Measurements from ENCODE around the gene TBC1D14. TPM values are rescaled to one million over a fixed set of nuclear protein-coding genes. Genes with fewer than 3 reads are reported as not detected.

Gene TBC1D14
- total and polyA plus RNA-seq, 2 of the 4 experiments (the other 2 are of a cell fraction), result 31.7 to 40.7 TPM

DNA sequence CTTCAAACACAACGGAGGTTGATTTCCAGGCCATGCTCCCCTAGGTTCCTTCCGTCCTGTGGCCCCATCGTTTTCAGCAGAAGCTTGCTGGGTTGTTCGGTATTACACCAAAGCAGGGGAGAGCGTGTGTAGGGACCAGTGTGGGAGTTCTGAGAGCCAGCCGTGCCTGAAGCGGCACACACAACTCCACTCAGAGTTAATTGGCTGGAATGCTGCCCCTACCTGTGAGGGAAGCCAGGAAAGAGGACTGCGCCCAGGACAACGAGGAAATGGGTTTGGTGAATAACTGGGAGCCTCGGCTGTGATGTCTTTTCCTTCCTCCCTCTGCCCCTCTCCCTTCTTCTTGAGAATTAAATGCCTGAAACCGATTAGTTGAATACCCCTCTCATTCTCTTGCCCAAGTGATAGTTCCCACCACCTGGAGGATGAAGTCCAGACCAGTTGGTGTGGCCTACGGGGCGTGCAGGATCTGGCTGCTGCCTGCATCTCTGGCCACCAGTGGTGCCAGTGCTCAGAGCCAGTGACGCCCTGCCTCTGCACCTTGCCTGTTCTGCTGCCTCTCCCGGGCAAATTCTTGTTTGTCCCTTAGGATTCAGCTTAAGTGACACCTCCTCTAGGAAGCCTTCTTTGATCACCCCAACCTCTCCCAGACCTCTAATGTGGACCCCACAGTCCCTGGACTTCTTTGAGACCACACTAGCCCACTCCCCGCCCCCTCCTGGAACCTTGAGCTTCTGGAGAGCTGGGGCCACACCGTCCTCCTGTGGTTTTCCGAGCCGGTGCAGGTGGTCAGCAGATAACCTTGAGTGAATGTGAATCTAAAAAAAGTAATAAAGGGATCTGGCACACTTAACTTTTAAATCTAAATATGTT is 33.6 kb downstream of the TBC1D14 start (continued):
- TF ChIP-seq RFX5 (IDR thresholded peaks at IDR 0.05; ENCODE audit: low read depth, low read length) (no peak), MAZ (IDR thresholded peaks at IDR 0.05; ENCODE audit: borderline replicate concordance, low read depth, low read length) (no peak)

GRCh38 chr4:6943885-6944225 is 34.2 kb downstream of the TBC1D14 start:
- no TSS peak for BruUV-seq (replicated peaks)
- H2BK20ac ChIP-seq (ENCODE audit: low read depth, low read length), result peak overlapping the region; percentile 65; the same call in 1 of the 2 replicates
- no peak overlapping the region for H3K4me2 ChIP-seq (ENCODE audit: low read depth, low read length)
- H3K27me3 ChIP-seq (ENCODE audit: control insufficient read depth, insufficient read depth, low read length), result no peaks in the 10 kb centered on the region
- H2BK15ac ChIP-seq (ENCODE audit: low read depth, low read length), result no peak overlapping the region
- no peak overlapping the region for H3K14ac ChIP-seq (replicated peaks; ENCODE audit: low read depth, low read length)
- CTCF ChIA-PET, result no interaction called here
- H3K27ac ChIP-seq (ENCODE audit: insufficient read depth, low read length), result no peak overlapping the region
- H3K4me1 ChIP-seq (ENCODE audit: control insufficient read depth, insufficient read depth, low read length), result peaks cover 27% of the 10 kb centered on the region
- DNase-seq (no peak), ATAC-seq (ENCODE audit: low read depth) (no peak)
- intact Hi-C loops (cut with micrococcal nuclease), result no loop called here
- H3K9me3 ChIP-seq (ENCODE audit: control insufficient read depth, insufficient read depth, low read length), result no peaks in the 10 kb centered on the region
- H4K8ac ChIP-seq (ENCODE audit: low read depth in 2 of 2, low read length in 2 of 2), result no peak overlapping the region
- H2BK120ac ChIP-seq (ENCODE audit: low read depth, low read length), result peak overlapping the region; percentile 99
- H3K56ac ChIP-seq (ENCODE audit: extremely low read depth, insufficient read depth, low read length), result no peak overlapping the region
- 0 out of 2 replicates have a peak overlapping the region, but pooled peaks have one; percentile 7 for H4K91ac ChIP-seq (ENCODE audit: insufficient read depth, low read depth, low read length)
- dilution Hi-C loops (cut with HindIII; ENCODE audit: low sequenced_read_pairs, unreplicated experiment), result no loop called here
- no peak for TF ChIP-seq RCOR1 (IDR thresholded peaks at IDR 0.05; ENCODE audit: insufficient replicate concordance, low read length)
- no peak for TF ChIP-seq CEBPB (IDR thresholded peaks at IDR 0.05; ENCODE audit: low read depth, low read length)
- no peak for TF ChIP-seq MXI1 (IDR thresholded peaks at IDR 0.05; ENCODE audit: borderline replicate concordance, low read depth, low read length)
- no peak for TF ChIP-seq POLR2A (IDR thresholded peaks at IDR 0.05; ENCODE audit: low read depth, low read length)
- H3K9ac ChIP-seq (ENCODE audit: low read depth, low read length), result no peak overlapping the region
- no peaks in the 10 kb centered on the region for H3K36me3 ChIP-seq (ENCODE audit: control insufficient read depth, insufficient read depth, low read length)
- H4K5ac ChIP-seq (ENCODE audit: low read depth, low read length), result no peak overlapping the region
- WGBS, 2 experiments (ENCODE audit: extremely low coverage in 2 of 2, insufficient read length in 1 of 2), result 87% methylated on average over 3 of the region's 16 CpGs; no CpG with 5 or more reads in 1 of the 2 experiments
- no peak overlapping the region; the same call in 1 of the 2 replicates for H3K18ac ChIP-seq (ENCODE audit: low read depth, low read length)
- no peak overlapping the region for H3K23ac ChIP-seq (ENCODE audit: low read depth, low read length)
- peaks cover 3% of the 10 kb centered on the region; the same call in 1 of the 2 replicates for H4K20me1 ChIP-seq (ENCODE audit: insufficient read depth, low read length)
- no peak overlapping the region for H2BK5ac ChIP-seq (ENCODE audit: low read depth, low read length, poor library complexity, severe bottlenecking)
- no peak overlapping the region for H2AK9ac ChIP-seq (replicated peaks; ENCODE audit: low read depth, low read length, poor library complexity)
- H3K4me3 ChIP-seq (ENCODE audit: insufficient read depth, low read depth, low read length), result no peak overlapping the region
- H3K4ac ChIP-seq (ENCODE audit: low read depth, low read length), result peak overlapping the region; percentile 84; the same call in 1 of the 2 replicates
- H3K9me1 ChIP-seq (ENCODE audit: insufficient read depth, low read length), result peaks cover 29% of the 10 kb centered on the region
- H2AK5ac ChIP-seq (ENCODE audit: low read depth, low read length), result no peak overlapping the region
- POLR2A ChIA-PET (ENCODE audit: unreplicated experiment), result no interaction called here
- in situ Hi-C loops (cut with MboI; ENCODE audit: low sequenced_read_pairs), result no loop called here
- H2AFZ ChIP-seq (replicated peaks; ENCODE audit: low read length, poor library complexity), result no peak overlapping the region
- H3K79me1 ChIP-seq (ENCODE audit: low read depth in 1 of 2, low read length in 2 of 2), result peaks cover 24 to 48% of the 10 kb centered on the region in 2 experiments
